Measurements from ENCODE around the gene CHST3.

The CHST3 gene

DNA sequence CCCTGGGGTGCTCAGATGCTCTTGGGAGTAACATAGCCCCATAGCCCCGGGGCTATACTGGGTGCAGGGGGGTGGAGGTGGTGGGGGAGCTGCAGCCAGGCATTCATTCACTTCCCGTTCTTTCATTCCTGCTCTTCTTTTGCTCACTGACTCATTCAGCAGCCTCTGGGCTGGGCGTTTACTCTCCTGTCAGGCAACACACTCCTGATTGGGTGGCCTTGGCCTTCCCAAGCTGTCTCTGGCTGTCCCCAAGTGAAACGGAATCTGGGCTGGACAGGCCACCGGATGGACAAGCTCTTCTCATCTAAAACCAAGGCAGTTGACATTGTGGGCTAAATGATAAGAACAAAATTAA, 34.6 kb downstream of the CHST3 start:
- no peak overlapping the region for H3K4me3 ChIP-seq (ENCODE audit: low read depth, low read length)
- TF ChIP-seq MAX (IDR thresholded peaks at IDR 0.05; ENCODE audit: low read depth, low read length), result no peak
- TF ChIP-seq, protein P1, sequence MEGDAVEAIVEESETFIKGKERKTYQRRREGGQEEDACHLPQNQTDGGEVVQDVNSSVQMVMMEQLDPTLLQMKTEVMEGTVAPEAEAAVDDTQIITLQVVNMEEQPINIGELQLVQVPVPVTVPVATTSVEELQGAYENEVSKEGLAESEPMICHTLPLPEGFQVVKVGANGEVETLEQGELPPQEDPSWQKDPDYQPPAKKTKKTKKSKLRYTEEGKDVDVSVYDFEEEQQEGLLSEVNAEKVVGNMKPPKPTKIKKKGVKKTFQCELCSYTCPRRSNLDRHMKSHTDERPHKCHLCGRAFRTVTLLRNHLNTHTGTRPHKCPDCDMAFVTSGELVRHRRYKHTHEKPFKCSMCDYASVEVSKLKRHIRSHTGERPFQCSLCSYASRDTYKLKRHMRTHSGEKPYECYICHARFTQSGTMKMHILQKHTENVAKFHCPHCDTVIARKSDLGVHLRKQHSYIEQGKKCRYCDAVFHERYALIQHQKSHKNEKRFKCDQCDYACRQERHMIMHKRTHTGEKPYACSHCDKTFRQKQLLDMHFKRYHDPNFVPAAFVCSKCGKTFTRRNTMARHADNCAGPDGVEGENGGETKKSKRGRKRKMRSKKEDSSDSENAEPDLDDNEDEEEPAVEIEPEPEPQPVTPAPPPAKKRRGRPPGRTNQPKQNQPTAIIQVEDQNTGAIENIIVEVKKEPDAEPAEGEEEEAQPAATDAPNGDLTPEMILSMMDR (IDR thresholded peaks at IDR 0.05; ENCODE audit: low read depth, low read length), result no peak
- TF ChIP-seq MYC (IDR thresholded peaks at IDR 0.05; ENCODE audit: low read depth, low read length), result no peak
- no peak for TF ChIP-seq POLR2A (IDR thresholded peaks at IDR 0.05; ENCODE audit: extremely low read depth, insufficient read length)
- DNase-seq (ENCODE audit: low read depth), result peak; percentile 19

- no peak for DNase-seq (ENCODE audit: low read depth)
- no peak overlapping the region for H3K4me3 ChIP-seq (ENCODE audit: low read depth, low read length)
- no peak for TF ChIP-seq POLR2A (IDR thresholded peaks at IDR 0.05; ENCODE audit: extremely low read depth, insufficient read length)
Measured at GRCh38 chr10:71999360-72000072, 35.3 kb downstream of the CHST3 start.

DNA sequence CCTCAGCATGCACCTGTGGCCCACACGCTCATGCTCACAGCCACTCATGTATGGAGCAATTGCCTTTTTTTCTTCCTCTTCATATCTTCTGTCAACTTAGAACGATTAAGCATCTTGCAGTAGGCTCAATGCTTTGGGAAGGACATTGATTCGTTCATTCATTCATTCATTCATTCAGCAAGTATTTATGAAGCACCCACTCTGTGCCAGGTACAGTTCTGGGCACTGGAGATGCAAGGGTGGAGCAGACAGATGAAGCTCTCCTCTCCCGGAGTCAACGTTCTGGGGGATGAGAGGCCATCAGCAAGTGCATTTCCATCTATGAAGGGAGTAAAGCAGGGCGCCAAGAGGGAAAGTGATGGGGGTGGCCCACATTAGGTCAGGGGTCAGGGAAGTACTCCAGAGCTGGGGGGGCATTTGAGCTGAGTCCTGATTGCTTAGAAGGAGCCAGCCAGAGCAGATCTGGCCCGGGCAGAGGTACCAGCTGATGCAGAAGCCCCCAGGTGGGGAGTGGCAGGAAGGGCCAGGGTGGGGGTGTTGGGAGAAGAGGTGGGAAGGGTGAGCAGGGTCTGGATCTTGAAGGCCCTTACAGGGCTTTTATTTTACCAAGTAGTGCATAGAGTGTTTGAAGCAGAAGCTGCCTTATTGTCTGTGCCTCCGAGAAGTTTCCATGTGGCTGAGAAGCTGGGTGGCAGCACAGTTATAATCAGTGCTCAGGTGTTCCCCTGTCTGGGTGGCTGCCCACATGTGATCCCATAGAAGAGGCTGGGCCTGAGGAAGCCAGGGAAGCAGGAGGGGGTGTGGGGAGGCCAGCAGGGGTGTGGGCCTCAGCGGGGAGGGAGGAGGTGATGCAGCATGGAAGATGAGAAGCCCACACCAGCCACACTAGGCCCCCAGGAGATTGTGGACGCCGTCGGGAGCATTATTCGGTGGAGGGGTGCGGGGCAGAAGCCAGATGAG, 36.2 kb downstream of the CHST3 start:
- no peak overlapping the region for H3K4me3 ChIP-seq (ENCODE audit: low read depth, low read length)

DNA sequence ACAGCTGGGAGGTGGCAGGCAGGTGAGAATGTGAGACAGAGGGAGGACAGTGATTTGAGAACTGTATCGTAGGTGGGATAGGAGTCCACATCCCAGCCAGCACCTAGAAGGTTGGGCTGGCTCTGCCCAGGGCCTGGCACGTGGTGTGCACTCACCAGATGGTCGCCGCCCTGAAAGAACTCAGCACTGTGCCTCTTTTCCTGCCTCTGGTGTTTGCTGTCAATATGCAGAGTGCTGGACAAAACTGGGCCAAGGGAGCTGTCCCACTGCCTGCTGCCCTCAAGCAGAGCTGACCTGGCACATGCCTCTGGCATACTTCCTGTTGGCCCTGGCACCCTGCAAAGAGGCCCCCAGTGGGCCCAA, 36.8 kb downstream of the CHST3 start:
- H3K4me3 ChIP-seq (ENCODE audit: low read depth, low read length), result no peak overlapping the region
- no peak for DNase-seq (ENCODE audit: low read depth)
- TF ChIP-seq MYC (IDR thresholded peaks at IDR 0.05; ENCODE audit: low read depth, low read length), result no peak
- TF ChIP-seq POLR2A (IDR thresholded peaks at IDR 0.05; ENCODE audit: extremely low read depth, insufficient read length), result no peak
- TF ChIP-seq MAX (IDR thresholded peaks at IDR 0.05; ENCODE audit: low read depth, low read length), result no peak
- TF ChIP-seq, protein P1 (IDR thresholded peaks at IDR 0.05; ENCODE audit: low read depth, low read length), result no peak

More for the DNA sequence above, 36.2 kb downstream of the CHST3 start:
- no peak for TF ChIP-seq MYC (IDR thresholded peaks at IDR 0.05; ENCODE audit: low read depth, low read length)
- TF ChIP-seq, protein P1 (IDR thresholded peaks at IDR 0.05; ENCODE audit: low read depth, low read length), result no peak
- TF ChIP-seq POLR2A (IDR thresholded peaks at IDR 0.05; ENCODE audit: extremely low read depth, insufficient read length), result no peak
- TF ChIP-seq MAX (IDR thresholded peaks at IDR 0.05; ENCODE audit: low read depth, low read length), result no peak
- DNase-seq (ENCODE audit: low read depth), result no peak

DNA sequence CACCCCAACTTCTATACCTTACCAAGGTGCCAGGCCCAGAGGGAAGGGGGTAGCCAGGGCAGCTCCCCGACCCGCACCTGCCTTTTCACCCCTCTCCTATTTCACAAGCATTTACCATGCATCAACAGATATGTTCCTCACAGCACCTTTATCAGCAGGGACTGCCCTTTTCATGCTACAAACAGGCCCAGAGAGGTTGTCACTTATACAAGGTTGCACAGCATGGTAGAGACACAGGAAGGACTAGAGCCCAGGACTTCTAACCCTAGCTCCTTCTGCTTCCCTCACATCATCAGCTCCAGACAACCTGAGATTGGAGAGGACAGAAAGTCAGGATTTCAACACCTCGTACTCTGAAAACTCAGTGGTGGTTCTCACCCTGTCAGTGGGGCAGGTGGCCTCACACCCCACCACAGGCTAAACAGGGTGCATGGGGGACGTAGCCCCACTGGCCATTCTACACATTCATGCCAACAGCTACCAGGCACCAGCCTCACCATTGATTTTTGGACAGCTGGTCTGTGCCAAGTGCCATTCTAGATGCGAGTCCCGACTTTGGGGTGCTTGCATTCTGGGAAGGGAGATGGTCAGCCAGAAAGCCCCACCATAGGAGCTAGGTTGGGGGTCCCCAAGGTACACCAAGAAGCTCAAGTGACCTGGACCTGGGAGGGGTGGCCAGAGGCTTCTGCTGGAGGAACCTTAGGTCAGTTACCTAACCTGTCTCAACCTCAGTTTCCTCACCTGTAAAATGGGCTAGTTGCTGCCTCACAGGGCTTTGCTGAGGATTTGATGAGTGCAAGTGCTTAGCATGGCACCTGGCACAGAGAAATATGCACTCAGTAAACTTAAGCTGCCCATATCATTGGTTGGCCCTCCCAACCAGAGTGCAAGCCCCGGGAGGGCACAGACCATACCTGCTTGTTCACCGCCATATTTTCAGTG, 38.4 kb downstream of the CHST3 start:
- no peak overlapping the region for H3K4me3 ChIP-seq (ENCODE audit: low read depth, low read length)
- DNase-seq (ENCODE audit: low read depth), result no peak
- no peak for TF ChIP-seq POLR2A (IDR thresholded peaks at IDR 0.05; ENCODE audit: extremely low read depth, insufficient read length)
- TF ChIP-seq, protein P1 (IDR thresholded peaks at IDR 0.05; ENCODE audit: low read depth, low read length), result no peak
- TF ChIP-seq MAX (IDR thresholded peaks at IDR 0.05; ENCODE audit: low read depth, low read length), result no peak
- TF ChIP-seq MYC (IDR thresholded peaks at IDR 0.05; ENCODE audit: low read depth, low read length), result no peak

Data from NB4 (cell line).